OCI-LY1 (cell line): ENCODE measurements around the gene TCP10L.

Experiments used
- H2AFZ ChIP-seq: fragments of 200-600 bp; sonication (generic), shearing (Covaris generic); 2 replicates; pipeline ENCODE4 v1.6.0; 2014; ENCODE audit warnings: antibody characterized with exemption, mild to moderate bottlenecking, low read length
- H3F3A ChIP-seq: fragments of 200-600 bp; sonication (generic), shearing (Covaris generic); 2 replicates; pipeline ENCODE4 v1.6.0; 2014; ENCODE audit warnings: mild to moderate bottlenecking, antibody characterized with exemption, low read length, moderate library complexity; ENCODE audit not compliant: insufficient read depth
- H3K27ac ChIP-seq: fragments of 200-600 bp; sonication (generic); 2 replicates; pipeline ENCODE4 v1.5.1; 2014; ENCODE audit warnings: low read length, mixed run types, mild to moderate bottlenecking, low read depth; ENCODE audit not compliant: poor library complexity, severe bottlenecking
- H3K27me3 ChIP-seq: fragments of 200-600 bp; sonication (generic); 2 replicates; pipeline ENCODE4 v1.6.0; 2014; ENCODE audit warnings: antibody characterized with exemption, mild to moderate bottlenecking, low read length, moderate library complexity; ENCODE audit not compliant: insufficient read depth
- H3K36me3 ChIP-seq: fragments of 200-600 bp; sonication (generic); 2 replicates; pipeline ENCODE4 v1.6.1; 2014; ENCODE audit warnings: mild to moderate bottlenecking, antibody characterized with exemption, low read length, moderate library complexity, mixed read lengths; ENCODE audit not compliant: insufficient read depth
- H3K4me1 ChIP-seq: fragments of 200-600 bp; sonication (generic); 2 replicates; pipeline ENCODE4 v1.5.1; 2014; ENCODE audit warnings: mild to moderate bottlenecking, low read length, moderate library complexity; ENCODE audit not compliant: insufficient read depth, severe bottlenecking
- H3K4me2 ChIP-seq: fragments of 200-600 bp; sonication (generic), shearing (Covaris generic); 2 replicates; pipeline ENCODE4 v1.6.1; 2014; ENCODE audit warnings: low read length
- H3K4me3 ChIP-seq: fragments of 200-600 bp; sonication (generic); 2 replicates; pipeline ENCODE4 v1.5.1; 2014; ENCODE audit warnings: low read length, low read depth, mild to moderate bottlenecking, mixed read lengths; ENCODE audit not compliant: poor library complexity, severe bottlenecking
- H3K79me2 ChIP-seq: fragments of 200-600 bp; shearing (Covaris generic); 2 replicates; pipeline ENCODE4 v1.6.1; 2016; ENCODE audit warnings: mixed run types, low read length, mixed read lengths; ENCODE audit not compliant: insufficient read depth
- H3K9ac ChIP-seq: fragments of 200-600 bp; sonication (generic), shearing (Covaris generic); 2 replicates; pipeline ENCODE4 v1.6.1; 2014; ENCODE audit warnings: mild to moderate bottlenecking, low read length, mixed read lengths
- H3K9me2 ChIP-seq: fragments of 200-600 bp; sonication (generic), shearing (Covaris generic); 2 replicates; pipeline ENCODE4 v1.6.1; 2014; ENCODE audit warnings: low read depth, mild to moderate bottlenecking, low read length, mixed read lengths
- H3K9me3 ChIP-seq: fragments of 200-600 bp; shearing (Covaris generic); 2 replicates; pipeline ENCODE4 v1.6.1; 2014; ENCODE audit warnings: low read length, mixed read lengths
- H4K20me1 ChIP-seq: fragments of 200-600 bp; sonication (generic), shearing (Covaris generic); 2 replicates; pipeline ENCODE4 v1.6.0; 2016; ENCODE audit warnings: mild to moderate bottlenecking, low read length; ENCODE audit not compliant: insufficient read depth
- EZH2 ChIP-seq: fragments of 200-600 bp; sonication (generic), shearing (Covaris generic); IDR thresholded peaks from 2 replicates; pipeline ENCODE4 v1.8.0; 2017; ENCODE audit warnings: borderline replicate concordance, mixed run types, mild to moderate bottlenecking, antibody characterized with exemption, low read length, moderate library complexity, mixed read lengths
- TF ChIP-seq, protein P1 (sequence below): fragments of 200-600 bp; sonication (generic), shearing (Covaris generic); IDR thresholded peaks from 2 replicates; pipeline ENCODE4 v1.5.1; 2017; ENCODE audit warnings: mild to moderate bottlenecking, antibody characterized with exemption, low read length, moderate library complexity, mixed read lengths

Gene TCP10L

GRCh38 chr21:32599526-32599925 lies 14.2 kb upstream of the TCP10L start:
- peaks cover 8% of the 10 kb centered on the region for H3K4me1 ChIP-seq
- H2AFZ ChIP-seq, result no peak overlapping the region
- no peaks in the 10 kb centered on the region for H3K9me3 ChIP-seq
- H3K79me2 ChIP-seq, result no peaks in the 10 kb centered on the region
- peaks cover 48% of the 10 kb centered on the region for H3K36me3 ChIP-seq
- no peaks in the 10 kb centered on the region for H3F3A ChIP-seq
- TF ChIP-seq EZH2, result no peak
- TF ChIP-seq, protein P1, sequence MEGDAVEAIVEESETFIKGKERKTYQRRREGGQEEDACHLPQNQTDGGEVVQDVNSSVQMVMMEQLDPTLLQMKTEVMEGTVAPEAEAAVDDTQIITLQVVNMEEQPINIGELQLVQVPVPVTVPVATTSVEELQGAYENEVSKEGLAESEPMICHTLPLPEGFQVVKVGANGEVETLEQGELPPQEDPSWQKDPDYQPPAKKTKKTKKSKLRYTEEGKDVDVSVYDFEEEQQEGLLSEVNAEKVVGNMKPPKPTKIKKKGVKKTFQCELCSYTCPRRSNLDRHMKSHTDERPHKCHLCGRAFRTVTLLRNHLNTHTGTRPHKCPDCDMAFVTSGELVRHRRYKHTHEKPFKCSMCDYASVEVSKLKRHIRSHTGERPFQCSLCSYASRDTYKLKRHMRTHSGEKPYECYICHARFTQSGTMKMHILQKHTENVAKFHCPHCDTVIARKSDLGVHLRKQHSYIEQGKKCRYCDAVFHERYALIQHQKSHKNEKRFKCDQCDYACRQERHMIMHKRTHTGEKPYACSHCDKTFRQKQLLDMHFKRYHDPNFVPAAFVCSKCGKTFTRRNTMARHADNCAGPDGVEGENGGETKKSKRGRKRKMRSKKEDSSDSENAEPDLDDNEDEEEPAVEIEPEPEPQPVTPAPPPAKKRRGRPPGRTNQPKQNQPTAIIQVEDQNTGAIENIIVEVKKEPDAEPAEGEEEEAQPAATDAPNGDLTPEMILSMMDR, result no peak
- H4K20me1 ChIP-seq, result no peaks in the 10 kb centered on the region
- no peak overlapping the region for H3K9ac ChIP-seq
- H3K27ac ChIP-seq, result no peak overlapping the region
- no peak overlapping the region for H3K4me3 ChIP-seq
- H3K27me3 ChIP-seq, result no peaks in the 10 kb centered on the region
- H3K4me2 ChIP-seq, result no peak overlapping the region
- H3K9me2 ChIP-seq, result no peaks in the 10 kb centered on the region

DNA sequence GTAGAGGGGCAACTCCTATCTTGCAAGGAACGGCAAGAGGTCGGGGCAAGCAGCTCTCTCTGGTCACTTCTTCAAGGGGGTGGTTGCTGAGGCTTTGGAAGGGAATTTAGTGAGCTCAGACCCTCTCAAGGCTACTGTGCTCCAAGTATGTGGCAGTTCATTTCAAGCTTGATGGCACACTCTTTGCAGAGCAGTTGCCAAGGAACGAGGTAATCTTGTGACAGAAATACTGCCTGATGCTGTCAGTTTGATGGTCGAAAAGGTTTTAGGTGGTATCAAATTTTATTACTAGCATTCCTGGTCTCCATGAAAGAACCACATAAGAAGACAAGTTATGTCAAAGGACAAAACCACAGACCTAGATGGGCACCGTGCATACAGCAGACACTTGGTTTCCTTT lies 13.8 kb upstream of the TCP10L start:
- Histone ChIP-seq H3K79me2 (no peaks in the 10 kb centered on the region), H3F3A (no peaks in the 10 kb centered on the region), H4K20me1 (no peaks in the 10 kb centered on the region), H3K4me3 (no peak overlapping the region), H3K9me2 (no peaks in the 10 kb centered on the region), H3K27ac (no peak overlapping the region), H3K9ac (no peak overlapping the region), H3K36me3 (peaks cover 44% of the 10 kb centered on the region), H3K4me1 (peaks cover 8% of the 10 kb centered on the region), H3K4me2 (no peak overlapping the region), H3K9me3 (no peaks in the 10 kb centered on the region), H3K27me3 (no peaks in the 10 kb centered on the region), H2AFZ (no peak overlapping the region)
- TF ChIP-seq EZH2, result no peak
- TF ChIP-seq, protein P1, result no peak

DNA sequence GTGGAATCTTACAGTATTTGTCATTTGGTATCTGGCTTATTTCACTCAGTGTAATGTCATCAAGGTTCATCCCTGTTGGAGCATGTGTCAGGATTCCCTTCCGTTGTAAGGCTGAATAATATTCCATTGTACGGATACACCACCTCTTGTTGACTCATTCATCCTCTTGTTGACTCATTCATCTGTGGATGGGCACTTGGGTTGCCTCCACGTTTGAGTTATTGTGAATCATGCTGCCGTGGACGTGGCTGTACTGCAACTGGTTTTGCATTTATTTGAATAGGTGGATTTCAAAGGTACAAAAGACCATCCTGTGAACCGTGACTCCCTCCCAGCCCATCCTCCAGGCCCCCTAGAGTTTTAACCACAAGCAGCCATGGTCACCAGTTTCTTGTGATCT lies 11.9 kb upstream of the TCP10L start:
- H3K79me2 ChIP-seq, result no peaks in the 10 kb centered on the region
- peaks cover 25% of the 10 kb centered on the region for H3K36me3 ChIP-seq
- no peaks in the 10 kb centered on the region for H3K9me2 ChIP-seq
- no peak overlapping the region for H3K27ac ChIP-seq
- H3K9me3 ChIP-seq, result no peaks in the 10 kb centered on the region
- no peak overlapping the region for H3K9ac ChIP-seq
- no peak overlapping the region for H3K4me3 ChIP-seq
- H3K4me2 ChIP-seq, result no peak overlapping the region
- no peak overlapping the region for H2AFZ ChIP-seq
- H3F3A ChIP-seq, result no peaks in the 10 kb centered on the region
- peaks cover 8% of the 10 kb centered on the region for H3K4me1 ChIP-seq
- no peak for TF ChIP-seq EZH2
- TF ChIP-seq, protein P1, result no peak
- H3K27me3 ChIP-seq, result no peaks in the 10 kb centered on the region
- no peaks in the 10 kb centered on the region for H4K20me1 ChIP-seq
